Jurkat, Clone E6-1 (cell line): ENCODE data around the gene DRGX. TPM values are rescaled to one million over a fixed set of nuclear protein-coding genes. Genes with fewer than 3 reads are reported as not detected.
A peak's percentile ranks its signal among the peaks of the same experiment; 100 is the strongest.

ENCODE experiments used
- DNase-seq: peaks from one replicate; pipeline ENCODE4 v3.0.0-alpha.2; 2011; ENCODE audit warnings: low read depth, low spot score
- H3K4me3 ChIP-seq: 2 replicates; pipeline ENCODE4 v1.5.1; 2011; ENCODE audit warnings: mild to moderate bottlenecking, low read length, control low read depth, moderate library complexity
- polyA plus RNA-seq: library from polyadenylated mRNA; unstranded; fragments of >200 nt; gene quantifications from one replicate; pipeline ENCODE4 v1.2.1, GENCODE V29; 2012; ENCODE audit warnings: missing spikeins; ENCODE audit not compliant: insufficient read length, insufficient read depth

DRGX gene
- not detected for polyA plus RNA-seq

DNA sequence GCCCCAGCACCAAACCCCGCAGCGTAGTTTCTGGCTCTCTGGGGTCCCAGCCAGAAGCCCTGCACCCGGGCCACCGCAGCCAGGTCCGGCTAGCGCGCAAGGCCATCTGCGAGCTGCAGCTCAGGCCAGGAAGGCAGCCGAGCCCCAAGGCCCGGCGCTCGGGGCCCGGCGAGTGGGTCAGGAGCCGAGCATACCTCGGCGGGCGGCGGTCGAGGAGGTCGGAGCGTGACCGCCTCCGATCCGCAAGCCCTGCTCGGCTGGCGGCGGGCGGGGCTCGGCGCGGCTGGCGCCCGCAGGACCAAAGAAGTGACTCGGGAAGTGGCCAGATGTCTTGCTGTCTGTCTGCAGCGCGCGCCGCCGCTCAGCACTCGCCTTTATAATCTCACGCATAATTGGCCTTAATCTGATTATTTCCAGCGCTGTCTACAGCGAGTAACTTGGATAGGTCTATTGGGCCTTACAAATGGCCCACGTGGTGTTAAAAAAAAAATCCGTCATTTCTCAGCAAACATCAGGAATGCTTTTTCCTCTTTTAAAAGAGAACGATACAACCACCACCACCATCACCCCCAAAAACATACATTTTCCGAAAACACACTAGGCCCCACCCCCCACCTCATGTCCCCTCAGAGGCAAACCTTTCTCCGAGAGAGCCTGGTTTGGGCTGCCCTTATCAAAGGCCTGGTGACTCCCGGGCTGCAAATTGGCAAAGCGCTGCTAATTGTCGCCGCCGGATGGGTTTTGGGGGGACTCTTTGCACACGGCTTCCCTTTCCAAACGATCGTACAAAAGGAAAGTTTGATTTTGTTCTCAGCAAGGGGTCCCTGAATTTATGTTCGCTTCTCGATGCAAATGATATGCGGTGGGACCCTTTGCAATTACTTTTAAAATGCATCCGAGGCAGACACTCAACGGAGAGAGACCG lies at the start of gene DRGX:
Gene DRGX (minus strand): TSS at position 349 of the 925 bp plus-strand sequence. CDS start 649 bp downstream, outside the sequence.
- H3K4me3 ChIP-seq, result no peak within 1 kb of the TSS
- DNase-seq, result no peak

DNA sequence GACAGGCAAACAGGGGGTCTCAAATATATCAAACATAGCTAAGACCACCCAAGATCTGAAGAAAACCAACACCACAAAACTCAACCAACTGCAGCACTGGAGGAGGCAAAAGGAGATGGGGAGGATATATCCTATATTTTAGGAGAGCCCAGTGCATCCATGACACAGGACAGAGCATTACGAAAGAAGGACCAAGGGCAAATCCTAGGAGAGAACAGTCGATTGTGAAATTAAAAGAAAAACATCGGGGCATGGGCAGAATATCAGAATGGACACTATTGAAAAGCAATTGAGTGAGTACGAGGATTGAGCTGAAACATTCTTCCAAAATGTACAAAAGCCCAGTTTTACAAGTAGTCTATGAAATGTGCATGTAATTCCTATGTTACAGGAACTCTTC lies 48.5 kb upstream of the DRGX start:
- DNase-seq, result no peak
- no peak overlapping the region for H3K4me3 ChIP-seq

DNA sequence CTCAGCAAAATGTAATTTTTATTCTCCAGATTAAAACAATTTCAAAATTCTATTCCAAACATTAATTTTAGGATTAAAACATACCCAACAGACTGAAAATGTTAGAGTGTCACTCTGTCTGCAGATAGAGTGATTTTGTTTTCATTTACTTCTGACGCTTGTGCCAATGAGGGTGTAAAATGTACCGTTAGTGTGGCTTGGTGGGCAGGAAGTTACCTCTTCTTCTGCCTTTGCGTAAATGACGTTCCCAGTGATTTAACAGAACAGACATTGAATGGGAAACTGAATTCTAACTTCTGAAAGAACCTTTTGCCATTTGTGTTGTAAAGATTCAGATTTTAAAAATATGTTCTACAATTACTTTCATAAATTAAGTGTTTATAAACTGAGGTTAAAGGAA lies 47.0 kb upstream of the DRGX start:
- peak; percentile 88 for DNase-seq
- H3K4me3 ChIP-seq, result peak overlapping the region; percentile 57

DNA sequence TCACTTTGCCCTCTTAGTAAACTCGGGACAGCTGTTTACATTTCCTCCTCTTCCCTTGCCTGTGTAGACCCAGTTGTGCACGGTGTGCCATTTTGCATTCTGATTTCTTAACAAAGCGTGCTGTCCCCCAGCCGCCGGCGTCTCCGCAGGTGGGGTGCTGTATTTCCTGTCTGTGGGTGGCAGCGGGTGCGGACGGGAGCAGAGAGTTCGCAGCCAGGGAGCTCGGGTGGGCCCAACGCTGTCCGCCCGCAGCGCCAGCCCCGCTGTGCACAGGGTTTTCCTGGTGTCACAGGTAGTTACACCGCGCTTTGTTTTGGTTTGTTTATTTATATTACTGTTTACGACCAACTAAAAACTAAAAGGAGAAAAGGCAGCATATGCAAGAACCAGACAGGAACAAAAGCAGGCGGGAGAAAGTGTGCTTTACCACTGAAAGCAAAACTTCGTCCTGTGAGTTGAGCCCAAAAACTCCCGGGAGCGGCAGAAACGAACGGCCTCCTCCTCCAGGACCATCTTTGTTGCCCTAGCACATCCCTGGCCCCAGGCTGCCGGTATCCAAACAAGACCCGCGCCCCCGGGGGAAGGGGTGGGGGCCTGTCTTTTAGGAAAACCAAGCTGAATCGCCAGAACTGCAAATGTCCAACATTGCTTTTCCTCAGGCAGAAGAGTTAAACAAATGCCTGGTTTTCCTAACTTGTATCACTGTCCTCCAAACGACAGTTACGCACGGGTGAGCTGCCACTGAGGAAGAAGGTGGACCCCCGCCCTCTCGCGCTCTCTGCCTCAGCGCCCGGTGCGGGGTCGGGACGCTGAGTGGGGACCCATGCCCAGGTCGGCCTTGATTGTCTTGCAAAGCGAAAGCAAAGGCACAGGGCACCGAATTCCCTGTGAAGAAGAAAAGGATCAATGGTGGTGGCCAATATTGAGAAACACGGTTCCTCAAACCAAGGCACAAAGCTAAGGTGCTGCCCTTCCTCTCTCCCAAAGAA lies 45.9 kb upstream of the DRGX start:
- DNase-seq, result peak; percentile 77
- peak overlapping the region; percentile 57 for H3K4me3 ChIP-seq

DNA sequence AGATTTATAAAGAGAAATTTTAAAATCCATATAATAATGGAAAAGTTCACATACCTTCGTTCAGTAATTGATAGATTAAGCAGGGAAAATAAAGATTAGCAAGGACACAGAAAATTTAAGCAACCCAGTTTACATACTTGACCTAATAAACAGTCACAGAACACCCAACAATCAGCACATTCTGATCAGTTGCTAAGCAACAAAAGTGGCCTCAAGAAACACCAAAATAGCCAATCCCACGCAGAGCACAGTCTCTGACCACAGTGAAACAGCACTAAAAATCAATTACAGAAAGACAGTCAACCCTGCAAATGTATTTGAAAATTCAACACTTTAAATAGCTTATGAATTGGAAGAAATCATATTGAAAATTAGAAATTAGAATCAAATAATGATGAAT lies 39.3 kb upstream of the DRGX start:
- no peak for DNase-seq
- H3K4me3 ChIP-seq, result no peak overlapping the region

DNA sequence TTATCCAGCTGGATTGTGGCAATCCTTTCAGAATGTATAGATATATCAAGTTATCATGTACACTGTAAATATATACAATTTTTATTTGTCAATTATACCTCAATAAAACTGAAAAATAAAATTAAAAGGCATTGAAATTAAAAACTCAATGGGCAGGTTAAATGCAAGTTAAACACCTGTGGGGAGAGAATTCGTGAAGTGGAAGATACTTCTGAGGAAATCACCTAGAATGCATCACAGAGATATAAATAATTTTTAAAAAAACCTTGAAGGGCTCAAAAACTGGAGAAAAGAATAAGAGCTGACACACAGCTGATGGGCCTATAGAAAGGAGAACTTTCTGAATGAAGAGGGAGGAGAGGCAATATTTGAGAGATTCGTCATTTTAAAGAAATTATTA lies 37.2 kb upstream of the DRGX start:
- DNase-seq, result no peak
- no peak overlapping the region for H3K4me3 ChIP-seq

DNA sequence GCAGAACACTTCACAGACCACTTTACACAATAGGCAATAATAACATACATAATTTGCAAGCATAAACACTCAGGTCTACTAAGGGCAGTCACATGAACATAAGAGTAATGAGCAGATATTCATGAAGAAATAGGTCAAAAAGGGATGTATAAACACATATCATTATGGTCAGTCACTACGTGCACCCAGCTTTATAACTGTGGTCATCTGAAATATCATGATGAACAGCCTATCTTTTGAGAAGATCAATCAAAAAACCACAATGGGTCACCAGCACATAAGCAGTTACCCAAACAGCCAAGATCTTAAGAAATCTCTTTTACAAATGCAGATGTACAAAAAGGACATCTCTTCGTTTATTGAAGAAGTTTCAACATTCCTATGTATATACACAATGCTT lies 35.5 kb upstream of the DRGX start:
- H3K4me3 ChIP-seq, result no peak overlapping the region
- DNase-seq, result no peak

DNA sequence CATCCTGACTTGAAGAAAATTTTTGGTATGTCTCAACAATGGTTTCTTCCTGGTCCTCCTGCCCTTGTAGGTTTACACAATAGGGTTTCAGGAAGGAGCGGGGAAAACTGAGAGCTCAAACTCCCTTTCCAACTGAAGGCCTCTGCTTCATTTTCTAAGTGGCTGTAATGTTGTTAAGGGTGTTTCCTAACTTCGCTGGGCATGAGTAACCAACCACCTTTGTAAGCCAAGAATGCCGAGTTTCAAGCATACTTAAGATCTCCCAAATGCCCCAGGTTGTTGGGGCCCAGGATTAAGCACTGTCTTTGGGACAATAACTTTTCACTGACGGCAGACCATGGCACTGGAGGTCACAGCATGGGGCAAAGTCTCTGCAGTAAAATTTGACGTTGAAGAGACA lies 33.6 kb upstream of the DRGX start:
- H3K4me3 ChIP-seq, result no peak overlapping the region
- DNase-seq, result no peak

DNA sequence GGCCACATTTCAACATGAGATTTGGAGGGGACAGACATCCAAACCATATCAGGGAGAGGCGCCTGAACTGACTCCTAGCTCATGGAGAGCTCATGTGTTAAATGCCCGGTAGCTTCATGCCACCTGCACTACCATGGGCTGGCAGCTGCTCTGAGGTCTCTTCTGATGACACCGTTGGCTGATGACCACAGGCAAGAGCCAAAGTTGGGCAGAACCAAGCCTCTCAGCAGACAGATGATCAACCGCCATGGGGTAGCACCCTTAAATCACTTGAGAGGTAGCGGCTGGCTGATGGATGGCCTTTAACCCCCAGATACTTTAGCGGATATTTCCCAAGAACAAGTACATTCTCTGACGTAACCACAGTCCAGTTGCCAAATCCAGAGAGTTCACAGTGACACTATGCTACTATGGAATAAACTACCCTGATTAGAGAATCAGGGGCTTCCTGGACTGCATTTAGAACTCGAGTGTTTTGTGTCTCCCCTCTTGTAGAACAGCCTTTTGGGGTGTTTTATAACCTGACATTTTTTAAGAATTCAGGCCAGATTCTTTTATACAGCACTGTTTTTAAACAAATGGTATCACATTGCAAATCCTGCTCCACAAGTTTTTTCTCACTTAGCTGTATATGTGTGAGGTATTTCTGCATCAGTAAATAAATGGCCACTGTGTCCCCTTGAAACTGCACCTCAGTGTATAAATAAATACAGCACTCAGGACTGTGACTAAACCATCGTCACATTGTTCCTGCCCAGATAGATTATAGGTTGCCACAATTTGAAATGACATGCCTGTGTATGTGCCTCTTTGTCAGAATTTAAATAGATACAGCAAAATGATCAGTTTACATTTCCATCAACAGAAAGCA lies 30.8 kb upstream of the DRGX start:
- DNase-seq, result no peak
- no peak overlapping the region for H3K4me3 ChIP-seq

DNA sequence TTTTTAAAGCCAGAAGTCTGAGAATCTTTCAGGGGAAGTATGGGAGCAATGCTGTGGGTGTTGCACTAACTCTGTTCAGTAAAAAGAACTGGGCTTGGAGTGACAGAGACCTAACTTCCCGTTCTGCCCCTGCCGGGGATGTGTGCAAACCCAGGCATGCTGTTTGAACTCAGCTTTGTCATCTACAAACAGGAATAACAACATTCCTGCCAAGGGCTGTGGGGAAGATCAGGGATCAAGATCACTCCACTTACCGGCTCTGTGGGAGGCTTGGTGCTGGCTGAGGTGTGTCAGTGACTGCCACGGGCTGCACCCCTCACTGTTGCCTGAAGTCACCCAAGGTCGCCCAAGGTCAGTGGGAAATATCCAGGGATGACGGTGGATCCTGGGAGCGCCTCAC lies 23.1 kb upstream of the DRGX start:
- no peak for DNase-seq
- no peak overlapping the region for H3K4me3 ChIP-seq

DNA sequence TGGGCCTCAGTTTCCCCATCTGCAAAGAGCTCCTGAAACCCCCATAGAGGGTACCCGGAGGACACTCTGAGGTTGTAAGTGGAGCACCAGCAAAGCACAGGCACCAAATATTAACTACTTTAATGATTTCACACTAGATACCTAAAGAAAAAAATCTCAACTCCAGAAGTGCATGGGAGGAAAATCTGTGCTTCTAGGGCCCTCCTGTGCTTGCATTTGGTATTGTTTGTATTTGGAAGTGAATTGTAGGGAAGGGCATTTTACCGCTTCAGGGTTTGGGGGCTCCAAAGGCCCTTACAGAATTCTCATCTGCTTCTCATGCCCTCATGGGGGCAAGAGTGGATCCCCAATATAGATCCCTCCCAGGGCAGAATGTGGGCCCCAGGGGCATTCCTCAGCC lies 22.4 kb upstream of the DRGX start:
- H3K4me3 ChIP-seq, result no peak overlapping the region
- DNase-seq, result no peak

DNA sequence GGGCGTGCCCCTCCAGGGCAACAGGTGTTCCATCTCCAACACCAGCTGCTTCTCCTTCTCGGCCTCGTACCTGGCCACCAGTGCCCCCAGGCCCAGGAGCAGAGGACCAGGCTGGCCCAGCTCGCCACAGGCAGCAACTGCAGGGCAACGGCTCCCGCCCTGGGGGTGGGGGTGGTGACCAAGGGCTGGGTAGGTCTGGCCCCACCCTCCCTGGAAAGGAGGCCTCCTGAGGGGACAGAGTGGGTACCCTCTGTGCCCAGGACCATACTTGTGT lies 22.1 kb upstream of the DRGX start:
- no peak for DNase-seq
- no peak overlapping the region for H3K4me3 ChIP-seq

DNA sequence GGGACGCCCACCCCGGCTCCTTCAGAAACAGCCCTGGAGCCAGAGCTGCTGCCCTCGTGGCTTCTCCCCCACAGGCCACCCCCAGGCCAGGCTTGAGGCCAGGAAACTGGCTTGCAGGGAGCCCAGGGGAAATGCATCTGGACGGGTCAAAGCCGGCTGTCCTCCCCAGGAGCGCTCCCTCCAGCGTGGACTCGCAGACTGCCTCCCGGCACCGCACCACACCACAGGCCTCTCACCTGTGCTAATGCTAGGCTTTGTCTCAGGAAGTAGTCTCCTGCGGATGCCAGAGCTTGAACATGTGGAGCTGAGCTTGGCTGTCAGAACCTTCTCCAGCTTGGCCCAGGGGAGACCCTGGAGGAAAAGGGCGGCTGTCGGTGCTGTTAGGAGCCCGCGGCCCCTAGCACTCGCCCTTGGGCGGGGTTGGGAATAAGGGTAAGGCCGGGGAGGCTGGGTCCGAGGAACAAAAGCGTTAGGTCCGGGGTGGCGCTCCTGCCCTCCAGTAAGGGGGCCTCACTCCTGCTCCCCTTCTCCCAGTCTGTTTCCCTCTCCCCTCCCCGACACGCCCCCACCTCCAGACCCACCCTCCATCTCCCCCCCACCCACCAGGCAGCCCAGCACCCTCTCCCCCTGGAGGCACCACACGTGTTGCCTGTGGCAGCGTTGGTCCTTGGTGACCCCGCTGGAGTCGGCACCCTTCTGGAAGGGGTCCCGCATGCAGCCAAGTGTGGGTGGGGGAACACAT lies 21.6 kb upstream of the DRGX start:
- no peak overlapping the region for H3K4me3 ChIP-seq
- DNase-seq, result no peak

DNA sequence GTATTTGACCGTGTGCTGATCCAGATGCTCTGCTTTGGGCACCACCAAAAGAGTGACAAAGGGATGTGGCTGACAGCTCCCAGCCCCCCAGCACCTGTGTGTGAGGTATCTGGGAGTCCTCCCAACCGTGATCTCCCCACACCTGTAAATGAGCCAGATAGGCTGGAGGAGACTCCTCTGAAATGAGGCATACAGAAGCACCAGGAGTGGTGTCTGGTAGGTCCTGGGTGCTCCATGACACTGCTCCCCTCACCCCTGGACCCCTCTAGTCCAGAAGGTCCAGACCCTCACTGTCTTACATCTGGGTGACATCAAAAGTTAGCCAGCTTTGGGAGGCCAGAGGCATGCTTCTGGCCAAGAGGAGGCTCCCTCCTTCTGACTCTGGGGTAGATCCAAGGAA lies 20.0 kb upstream of the DRGX start:
- no peak overlapping the region for H3K4me3 ChIP-seq
- DNase-seq, result no peak

DNA sequence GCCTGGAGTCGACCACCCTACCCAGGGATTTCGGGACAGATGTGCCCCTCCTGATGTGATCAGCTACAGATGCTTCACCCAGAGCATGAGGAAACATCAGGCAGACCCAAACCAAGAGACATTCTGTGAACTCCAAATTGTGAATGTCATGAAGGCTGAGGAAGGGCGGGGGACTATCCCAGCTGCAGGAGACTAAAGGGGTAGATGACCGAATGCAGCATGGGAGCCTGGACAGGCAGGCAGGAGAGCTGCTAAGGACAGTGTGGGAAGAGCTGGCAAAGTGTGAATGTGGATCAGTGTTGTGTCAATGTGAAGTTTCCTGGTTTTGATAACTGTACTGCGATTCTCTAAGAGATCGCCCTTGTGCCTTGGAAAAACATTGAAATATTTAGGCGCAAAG lies 19.2 kb upstream of the DRGX start:
- DNase-seq, result no peak
- no peak overlapping the region for H3K4me3 ChIP-seq

DNA sequence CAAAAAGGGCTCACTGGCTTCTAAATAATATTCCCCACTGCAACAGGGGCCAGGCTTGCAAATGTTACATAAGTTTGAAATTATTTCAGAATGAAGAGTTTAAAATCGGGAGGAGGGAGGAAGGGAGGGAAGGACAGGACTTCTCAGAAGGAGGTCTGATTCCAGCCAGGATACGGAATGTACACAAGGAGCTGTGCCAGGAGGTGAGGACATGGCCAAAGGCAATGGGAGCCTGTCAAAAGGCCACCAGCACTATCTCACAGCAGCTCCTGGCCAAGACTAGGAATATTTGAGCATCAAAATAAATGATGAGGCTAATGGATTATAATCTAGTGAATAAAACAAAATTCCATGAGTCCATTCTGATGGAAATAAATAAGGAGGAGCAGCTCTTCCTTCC lies 18.6 kb upstream of the DRGX start:
- no peak for DNase-seq
- H3K4me3 ChIP-seq, result no peak overlapping the region

DNA sequence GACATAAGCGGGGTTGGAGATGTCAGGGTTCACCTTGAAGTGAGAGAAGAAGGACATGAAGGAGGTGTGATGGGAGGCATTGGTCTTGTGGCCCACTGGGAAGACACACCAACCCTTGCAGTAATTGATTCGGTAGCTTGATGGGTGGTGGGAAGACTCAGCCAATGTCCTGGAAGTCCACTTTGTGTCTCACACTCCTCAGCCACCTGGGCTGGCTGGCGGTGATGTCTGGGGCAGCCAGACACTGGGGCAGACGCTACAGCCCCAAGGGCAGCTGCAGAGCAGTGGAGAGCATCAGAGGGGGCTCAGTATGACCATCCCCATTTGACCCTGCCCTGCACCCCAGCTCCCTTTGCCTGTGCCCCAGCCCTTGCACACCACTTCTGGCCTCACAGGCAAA lies 16.7 kb upstream of the DRGX start:
- DNase-seq, result no peak
- no peak overlapping the region for H3K4me3 ChIP-seq

DNA sequence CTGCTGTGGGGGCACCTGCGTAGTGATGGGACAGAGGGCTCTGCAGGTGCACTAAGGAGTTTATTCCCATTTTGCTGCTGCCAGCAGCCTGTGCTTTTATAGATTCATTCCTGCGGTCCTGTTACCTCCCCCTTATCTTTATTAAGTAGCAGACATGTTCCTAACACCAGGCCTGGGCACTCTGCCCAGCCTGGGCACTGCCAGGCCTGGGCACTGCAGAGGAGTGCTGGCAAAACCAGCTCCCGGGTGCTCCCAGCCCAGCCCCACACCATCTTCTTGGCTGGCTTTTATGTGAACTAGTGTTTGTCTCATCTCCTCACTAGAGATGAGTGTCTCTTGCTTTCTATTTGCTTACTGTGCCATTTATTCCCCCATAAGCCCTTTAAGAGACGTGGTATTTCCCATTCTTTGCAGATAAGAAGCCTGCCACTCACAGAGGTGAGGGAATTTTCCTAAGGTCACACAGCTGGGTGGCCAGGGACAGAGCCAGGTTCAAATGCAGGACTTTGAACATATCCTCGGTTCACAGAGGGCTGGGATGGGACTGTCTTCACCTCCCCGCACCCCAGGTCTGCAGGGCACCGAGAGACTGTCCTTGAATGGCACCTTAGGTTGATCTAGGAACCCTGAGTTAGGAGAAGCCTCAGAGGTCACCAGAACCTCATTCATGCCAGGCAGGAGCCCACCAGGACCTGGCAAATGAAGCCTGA lies 14.6 kb upstream of the DRGX start:
- DNase-seq, result no peak
- H3K4me3 ChIP-seq, result no peak overlapping the region
